Nephron (organoid): ENCODE data around the gene FAM131B.

Experiments used
- H3K27ac Mint-ChIP-seq, 3 experiments: 2 replicates each; pipeline ENCODE4 v1.8.0; 2020; ENCODE audit warnings: mixed read lengths in 3 of 3, mild to moderate bottlenecking in 2 of 3, moderate library complexity in 1 of 3
- H3K27me3 Mint-ChIP-seq: 2 replicates; pipeline ENCODE4 v1.8.0; 2021; ENCODE audit warnings: low read depth, mild to moderate bottlenecking, moderate library complexity, mixed read lengths
- H3K36me3 Mint-ChIP-seq: 2 replicates; pipeline ENCODE4 v1.8.0; 2020; ENCODE audit warnings: low read depth, mixed read lengths
- H3K4me1 Mint-ChIP-seq: 2 replicates; pipeline ENCODE4 v1.8.0; 2020; ENCODE audit warnings: mixed read lengths
- H3K4me3 Mint-ChIP-seq, 3 experiments: 2 replicates each; pipeline ENCODE4 v1.8.0; 2020; ENCODE audit warnings: mild to moderate bottlenecking in 3 of 3, mixed read lengths in 3 of 3, moderate library complexity in 2 of 3
- H3K9me3 Mint-ChIP-seq: 2 replicates; pipeline ENCODE4 v1.8.0; 2020; ENCODE audit warnings: mixed read lengths
- TF ChIP-seq, protein P1 (sequence below), 3 experiments: fragments of 200-600 bp; sonication (generic); IDR thresholded peaks; one replicate each; pipeline ENCODE4 v1.5.0; 2021; ENCODE audit warnings: antibody characterized with exemption in 3 of 3; ENCODE audit not compliant: unreplicated experiment in 3 of 3

Gene FAM131B

GRCh38 chr7:143325240-143325639 is 37.3 kb downstream of the FAM131B start:
- TF ChIP-seq, protein P1, sequence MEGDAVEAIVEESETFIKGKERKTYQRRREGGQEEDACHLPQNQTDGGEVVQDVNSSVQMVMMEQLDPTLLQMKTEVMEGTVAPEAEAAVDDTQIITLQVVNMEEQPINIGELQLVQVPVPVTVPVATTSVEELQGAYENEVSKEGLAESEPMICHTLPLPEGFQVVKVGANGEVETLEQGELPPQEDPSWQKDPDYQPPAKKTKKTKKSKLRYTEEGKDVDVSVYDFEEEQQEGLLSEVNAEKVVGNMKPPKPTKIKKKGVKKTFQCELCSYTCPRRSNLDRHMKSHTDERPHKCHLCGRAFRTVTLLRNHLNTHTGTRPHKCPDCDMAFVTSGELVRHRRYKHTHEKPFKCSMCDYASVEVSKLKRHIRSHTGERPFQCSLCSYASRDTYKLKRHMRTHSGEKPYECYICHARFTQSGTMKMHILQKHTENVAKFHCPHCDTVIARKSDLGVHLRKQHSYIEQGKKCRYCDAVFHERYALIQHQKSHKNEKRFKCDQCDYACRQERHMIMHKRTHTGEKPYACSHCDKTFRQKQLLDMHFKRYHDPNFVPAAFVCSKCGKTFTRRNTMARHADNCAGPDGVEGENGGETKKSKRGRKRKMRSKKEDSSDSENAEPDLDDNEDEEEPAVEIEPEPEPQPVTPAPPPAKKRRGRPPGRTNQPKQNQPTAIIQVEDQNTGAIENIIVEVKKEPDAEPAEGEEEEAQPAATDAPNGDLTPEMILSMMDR (IDR thresholded peaks at IDR 0.05; ENCODE audit: unreplicated experiment in 3 of 3) = no peak
- Mint-ChIP-seq H3K36me3 (no peaks in the 10 kb centered on the region), H3K9me3 (no peaks in the 10 kb centered on the region), H3K4me1 (peaks cover 19% of the 10 kb centered on the region), H3K27me3 (no peaks in the 10 kb centered on the region), H3K27ac (peak overlapping the region in 2 of 3 experiments; percentile 21 to 100), H3K4me3 (no peak overlapping the region)

GRCh38 chr7:143323653-143324052 is 38.9 kb downstream of the FAM131B start:
- H3K27ac Mint-ChIP-seq = peak overlapping the region; percentile 98 to 100 (median 98)
- peak overlapping the region in 1 of 3 experiments; percentile 28 for H3K4me3 Mint-ChIP-seq
- H3K36me3 Mint-ChIP-seq = no peaks in the 10 kb centered on the region
- no peaks in the 10 kb centered on the region for H3K27me3 Mint-ChIP-seq
- TF ChIP-seq, protein P1 (IDR thresholded peaks at IDR 0.05; ENCODE audit: unreplicated experiment in 3 of 3) = no peak
- H3K4me1 Mint-ChIP-seq = peaks cover 26% of the 10 kb centered on the region
- H3K9me3 Mint-ChIP-seq = no peaks in the 10 kb centered on the region

DNA sequence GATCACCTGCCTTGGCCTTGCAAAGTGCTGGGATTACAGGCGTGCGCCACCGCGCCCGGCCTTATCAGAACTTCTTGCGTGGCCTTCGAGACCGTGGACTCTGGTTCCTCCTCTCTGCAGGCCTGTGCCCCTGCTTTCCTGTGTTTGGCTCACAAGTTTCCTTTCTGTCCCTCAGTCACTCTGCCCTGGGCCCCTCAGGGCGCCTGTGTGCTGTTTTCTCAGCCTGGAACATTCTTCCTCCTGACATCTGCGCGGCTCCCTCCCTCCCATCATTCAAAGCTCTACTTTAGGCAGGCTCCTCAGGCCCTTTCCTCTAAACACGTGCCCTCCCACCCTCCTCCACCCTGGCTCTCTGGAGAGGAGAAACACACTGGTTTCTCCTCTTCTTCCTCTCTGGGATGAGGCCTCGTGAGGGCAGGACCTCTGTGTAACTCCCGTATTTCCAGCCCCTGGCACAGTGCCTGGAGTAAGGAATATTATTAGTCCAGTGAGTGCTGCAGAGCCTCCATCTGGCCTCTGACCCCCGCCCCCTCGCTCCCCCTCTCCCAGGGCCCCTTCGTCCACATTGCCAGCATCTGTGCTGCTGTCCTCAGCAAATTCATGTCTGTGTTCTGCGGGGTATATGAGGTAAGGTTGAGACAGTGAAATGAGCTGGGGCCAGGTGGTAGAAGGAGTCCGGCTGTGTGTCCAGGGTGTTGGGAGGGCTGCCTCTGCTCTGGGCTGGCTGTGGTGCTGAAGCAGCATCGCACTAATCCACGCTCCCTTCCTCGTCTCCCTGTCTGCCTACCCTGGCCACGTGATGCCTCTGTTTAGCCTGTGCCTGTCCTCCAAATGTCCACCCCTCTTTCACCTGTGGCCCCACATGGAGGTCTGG is 39.5 kb downstream of the FAM131B start:
- no peaks in the 10 kb centered on the region for H3K36me3 Mint-ChIP-seq
- no peaks in the 10 kb centered on the region for H3K27me3 Mint-ChIP-seq

DNA sequence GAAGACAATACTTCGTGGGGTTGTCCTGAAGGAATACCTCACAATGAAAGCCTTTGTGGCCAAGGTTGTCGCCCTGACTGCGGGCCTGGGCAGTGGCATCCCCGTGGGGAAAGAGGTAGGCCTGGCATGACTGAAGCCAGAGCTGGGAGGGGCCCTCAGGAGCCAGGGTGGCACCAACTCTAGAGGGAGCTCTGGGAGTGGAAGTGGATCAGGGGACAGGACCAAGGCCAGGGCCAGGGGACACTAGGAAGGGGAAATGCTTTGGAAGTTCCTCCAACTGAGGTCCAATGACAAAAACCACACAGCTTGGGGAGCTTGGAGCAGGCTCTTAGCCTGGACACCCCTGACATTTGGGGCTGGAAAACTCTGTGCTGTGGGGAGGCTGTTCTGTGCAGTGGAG is 40.8 kb downstream of the FAM131B start:
- Mint-ChIP-seq H3K4me1 (peaks cover 34% of the 10 kb centered on the region), H3K9me3 (no peaks in the 10 kb centered on the region), H3K4me3 (no peak overlapping the region), H3K27ac (peak overlapping the region in 2 of 3 experiments; percentile 98 to 100), H3K36me3 (no peaks in the 10 kb centered on the region), H3K27me3 (no peaks in the 10 kb centered on the region)
- TF ChIP-seq, protein P1 (IDR thresholded peaks at IDR 0.05; ENCODE audit: unreplicated experiment in 3 of 3) = no peak

More for the DNA sequence above, 39.5 kb downstream of the FAM131B start:
- peak overlapping the region; percentile 98 to 100 (median 98) for H3K27ac Mint-ChIP-seq
- peaks cover 30% of the 10 kb centered on the region for H3K4me1 Mint-ChIP-seq
- H3K4me3 Mint-ChIP-seq = peak overlapping the region; percentile 14 to 69 (median 29)
- H3K9me3 Mint-ChIP-seq = no peaks in the 10 kb centered on the region
- TF ChIP-seq, protein P1 (IDR thresholded peaks at IDR 0.05; ENCODE audit: unreplicated experiment in 3 of 3) = no peak

DNA sequence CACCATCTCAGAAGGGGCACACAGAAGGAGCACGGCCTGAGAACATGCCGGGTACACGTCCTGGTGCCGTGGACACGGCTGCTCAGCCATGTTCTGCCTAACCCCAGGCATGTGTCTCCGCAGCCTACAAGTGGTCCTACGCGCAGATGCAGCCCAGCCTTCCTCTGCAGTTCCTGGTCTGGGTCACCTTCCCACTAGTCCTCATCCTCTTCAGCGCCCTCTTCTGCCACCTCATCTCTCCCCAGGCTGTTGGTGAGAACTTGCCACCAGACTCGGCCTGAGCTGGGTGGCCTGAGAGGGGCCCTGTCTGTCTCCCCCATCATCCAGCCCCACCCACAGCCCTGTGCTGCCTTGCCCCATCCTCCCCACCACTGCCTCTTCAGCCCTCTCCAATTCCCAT is 41.3 kb downstream of the FAM131B start:
- H3K27ac Mint-ChIP-seq = peak overlapping the region in 2 of 3 experiments; percentile 18 to 32
- no peaks in the 10 kb centered on the region for H3K9me3 Mint-ChIP-seq
- TF ChIP-seq, protein P1 (IDR thresholded peaks at IDR 0.05; ENCODE audit: unreplicated experiment in 3 of 3) = no peak
- H3K4me1 Mint-ChIP-seq = peaks cover 39% of the 10 kb centered on the region
- no peaks in the 10 kb centered on the region for H3K36me3 Mint-ChIP-seq
- H3K27me3 Mint-ChIP-seq = no peaks in the 10 kb centered on the region
- H3K4me3 Mint-ChIP-seq = no peak overlapping the region
